Measurements from ENCODE around the gene CEP70. TPM values are rescaled to one million over a fixed set of nuclear protein-coding genes. Genes with fewer than 3 reads are reported as not detected.
A peak's percentile ranks its signal among the peaks of the same experiment; 100 is the strongest.

The CEP70 gene
- 64.5 TPM for total RNA-seq (2021; ENCODE audit: unreplicated experiment)
- polyA plus RNA-seq (2012; ENCODE audit: insufficient read length), result 22.8 TPM
- Bru-seq, nascent RNA, result percentile 90 among the genes with signal in this experiment
- BruChase-seq, experiment 1, labeled RNA remaining after a 2-hour chase, result percentile 89 among the genes with signal in this experiment
- percentile 86 among the genes with signal in this experiment for BruChase-seq, experiment 2, labeled RNA remaining after a 6-hour chase
- long read RNA-seq, transcript CEP70-211 (18 exons, 1,993 nt), result minor isoform, 20 of 154 reads
- long read RNA-seq, transcript CEP70-201 (18 exons, 2,732 nt), result major isoform, 35 of 154 reads
- long read RNA-seq, transcript CEP70-210 (16 exons, 2,037 nt), result minor isoform, 11 of 154 reads
- long read RNA-seq, partial matches to known transcripts, result 44 of 154 reads
- long read RNA-seq, other reads (novel, unspliced or antisense), result 39 of 154 reads

GRCh38 chr3:138594150-138594934 is at the start of gene CEP70:
Gene CEP70, minus strand, starts transcription at chr3:138594260. Its CDS starts 21,333 bp downstream, at chr3:138572927.
- H3K4me3 ChIP-seq (ENCODE audit: low read depth in 2 of 2, low read length in 2 of 2), result peak within 1 kb of the TSS; percentile 88 to 93
- ATAC-seq, result peak; percentile 98
- H3K27me3 ChIP-seq (ENCODE audit: control insufficient read depth, insufficient read depth, low read length), result no peaks in the 10 kb centered on the region
- DNase-seq (ENCODE audit: low read depth, low spot score), result peak; percentile 87
- in situ Hi-C loops (cut with HindIII; ENCODE audit: low pct_unique_long_range_greater_than_20kb, low sequenced_read_pairs) (no loop called here), intact Hi-C loops (cut with micrococcal nuclease; ENCODE audit: unreplicated experiment) (loop anchor here (2.0 to 10.0 kb wide), 2 partner anchors 100 to 328 kb away; no protein-coding TSS in a partner anchor)
- peak within 1 kb of the TSS; percentile 96 for H3K27ac ChIP-seq (ENCODE audit: low read length)
- no peak; a peak in 1 of 4 replicates for TF ChIP-seq REST (IDR thresholded peaks at IDR 0.05; ENCODE audit: insufficient read depth in 1 of 2, low read depth in 2 of 2, low read length in 1 of 2)
- TF ChIP-seq POLR2AphosphoS5 (IDR thresholded peaks at IDR 0.05; ENCODE audit: low read depth, low read length), result peak; percentile 83
- TF ChIP-seq CTCF (IDR thresholded peaks at IDR 0.05), result peak; percentile 91
- peak; percentile 88 for TF ChIP-seq SIN3A (IDR thresholded peaks at IDR 0.05; ENCODE audit: borderline replicate concordance, insufficient read depth, low read depth, low read length)
- H3K36me3 ChIP-seq (ENCODE audit: control insufficient read depth, insufficient read depth, low read length), result peaks cover 11% of the 10 kb centered on the region; the same call in 1 of the 2 replicates
- H3K4me1 ChIP-seq (ENCODE audit: control insufficient read depth, insufficient read depth, low read length), result peaks cover 23% of the 10 kb centered on the region
- H3K9me3 ChIP-seq (ENCODE audit: control insufficient read depth, insufficient read depth, low read depth, low read length), result no peaks in the 10 kb centered on the region
- CTCF ChIA-PET, result interaction anchor here (0.6 to 2.9 kb wide), 7 partner anchors 67 to 329 kb away, joined by 3 to 31 read pairs (median 5); no protein-coding TSS in a partner anchor
- BruUV-seq (replicated peaks), result no TSS peak
- POLR2A ChIA-PET, result interaction anchor here (0.5 to 1.0 kb wide), 6 partner anchors 85 to 342 kb away, joined by 3 to 5 read pairs (median 3); no protein-coding TSS in a partner anchor

- ATAC-seq (no peak), DNase-seq (ENCODE audit: low read depth, low spot score) (no peak)
- TF ChIP-seq REST (IDR thresholded peaks at IDR 0.05; ENCODE audit: insufficient read depth in 1 of 2, low read depth in 2 of 2, low read length in 1 of 2) (no peak), SIN3A (IDR thresholded peaks at IDR 0.05; ENCODE audit: borderline replicate concordance, insufficient read depth, low read depth, low read length) (no peak), POLR2AphosphoS5 (IDR thresholded peaks at IDR 0.05; ENCODE audit: low read depth, low read length) (no peak), CTCF (IDR thresholded peaks at IDR 0.05) (no peak), TCF7L2 (IDR thresholded peaks at IDR 0.05; ENCODE audit: low read depth, low read length) (no peak)
- ChIA-PET CTCF (interaction anchor here (0.6 kb wide), 1 partner anchor 47 kb away, joined by 3 read pairs; no protein-coding TSS in a partner anchor), POLR2A (no interaction called here)
- BruUV-seq (replicated peaks), result no TSS peak
- H3K9me3 ChIP-seq (ENCODE audit: control insufficient read depth, insufficient read depth, low read depth, low read length), result peaks cover 6% of the 10 kb centered on the region; the same call in 1 of the 2 replicates
- H3K4me1 ChIP-seq (ENCODE audit: control insufficient read depth, insufficient read depth, low read length), result no peaks in the 10 kb centered on the region
- H3K27ac ChIP-seq (ENCODE audit: low read length), result no peak overlapping the region
- no peaks in the 10 kb centered on the region for H3K27me3 ChIP-seq (ENCODE audit: control insufficient read depth, insufficient read depth, low read length)
- H3K36me3 ChIP-seq (ENCODE audit: control insufficient read depth, insufficient read depth, low read length), result no peaks in the 10 kb centered on the region
- H3K4me3 ChIP-seq (ENCODE audit: low read depth in 2 of 2, low read length in 2 of 2), result no peak overlapping the region
- in situ Hi-C loops (cut with HindIII; ENCODE audit: low pct_unique_long_range_greater_than_20kb, low sequenced_read_pairs) (no loop called here), intact Hi-C loops (cut with micrococcal nuclease; ENCODE audit: unreplicated experiment) (no loop called here)
Measured at GRCh38 chr3:138642927-138643253, 48.8 kb upstream of the CEP70 start.
